Activated CD8-positive, alpha-beta T cell treated with anti-CD3 and anti-CD28 coated beads for 36 hours (primary cell): Measurements from ENCODE around the gene PGM5. TPM values are rescaled to one million over a fixed set of nuclear protein-coding genes. Genes with fewer than 3 reads are reported as not detected.

Experiments
- ATAC-seq: fragments of 200-7000 bp; cut with Tn5 transposase; one replicate; pipeline ENCODE4 v1.10.0; 2021; ENCODE audit warnings: mild to moderate bottlenecking, moderate library complexity
- CTCF ChIA-PET: fragments of 350-600 bp; sonication (Branson Sonifier 250); formaldehyde crosslinking; loops from one replicate; lab custom pipeline; 2021; ENCODE audit warnings: antibody characterized with exemption; lab: Charles Lee
- POLR2A ChIA-PET: fragments of 350-600 bp; sonication (Branson Sonifier 250); formaldehyde crosslinking; loops from one replicate; lab custom pipeline; 2021; ENCODE audit warnings: antibody characterized with exemption; lab: Charles Lee
- DNase-seq: peaks from one replicate; pipeline ENCODE4 v3.0.0-alpha.2; 2020
- H3K27ac Mint-ChIP-seq: one replicate; pipeline ENCODE4 v1.8.0; 2021; ENCODE audit warnings: mild to moderate bottlenecking, mixed read lengths
- H3K27me3 Mint-ChIP-seq: one replicate; pipeline ENCODE4 v1.8.0; 2021; ENCODE audit warnings: mixed read lengths
- H3K36me3 Mint-ChIP-seq: one replicate; pipeline ENCODE4 v1.8.0; 2021; ENCODE audit warnings: low read depth, mixed read lengths
- H3K4me1 Mint-ChIP-seq: one replicate; pipeline ENCODE4 v1.8.0; 2021; ENCODE audit warnings: low read depth, mixed read lengths
- H3K4me3 Mint-ChIP-seq: one replicate; pipeline ENCODE4 v1.8.0; 2021; ENCODE audit warnings: mild to moderate bottlenecking, moderate library complexity, mixed read lengths
- H3K9me3 Mint-ChIP-seq: one replicate; pipeline ENCODE4 v1.8.0; 2021; ENCODE audit warnings: mixed read lengths
- intact Hi-C: fragments of 100-400 bp; cut with micrococcal nuclease; formaldehyde crosslinking; loops from one replicate; pipeline ENCODE4 v1.10.0; 2022
- total RNA-seq, 2 experiments: library from RNA; stranded (reverse); gene quantifications; one replicate each; pipeline ENCODE4 v1.2.3, GENCODE V29; 2021
- TF ChIP-seq, protein P1 (sequence below): fragments of 200-600 bp; IDR thresholded peaks from one replicate; pipeline ENCODE4 v1.8.0; 2022; ENCODE audit warnings: antibody characterized with exemption, mild to moderate bottlenecking

The PGM5 gene
- total RNA-seq, 2 experiments from 2014 or later: not detected

DNA sequence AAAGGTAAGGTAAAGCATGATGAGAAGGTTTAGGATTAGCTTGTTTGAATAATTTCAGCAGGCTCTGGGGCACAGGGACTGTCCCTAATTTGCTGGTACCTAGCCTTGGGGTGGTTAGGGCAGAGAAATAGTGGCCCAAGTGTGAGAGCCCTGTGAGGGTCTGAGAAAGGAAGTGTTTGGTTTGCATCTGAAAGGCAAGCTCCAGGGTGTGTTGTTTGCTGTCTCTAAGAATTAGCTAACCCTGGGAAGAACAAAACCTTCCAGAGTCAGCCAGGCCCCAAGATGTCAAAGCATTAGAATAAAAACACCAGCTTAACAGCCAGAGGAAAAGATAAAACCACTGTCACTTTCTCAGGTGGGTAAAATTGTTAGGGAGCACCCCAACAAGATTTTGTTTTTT is 153.3 kb downstream of the PGM5 start:
- CTCF ChIA-PET: no interaction called here
- no peaks in the 10 kb centered on the region for H3K27me3 Mint-ChIP-seq
- POLR2A ChIA-PET: no interaction called here
- no peak overlapping the region for H3K4me3 Mint-ChIP-seq
- H3K9me3 Mint-ChIP-seq: no peaks in the 10 kb centered on the region
- no peak for ATAC-seq
- H3K36me3 Mint-ChIP-seq: no peaks in the 10 kb centered on the region
- intact Hi-C loops: no loop called here
- DNase-seq: no peak
- TF ChIP-seq, protein P1, sequence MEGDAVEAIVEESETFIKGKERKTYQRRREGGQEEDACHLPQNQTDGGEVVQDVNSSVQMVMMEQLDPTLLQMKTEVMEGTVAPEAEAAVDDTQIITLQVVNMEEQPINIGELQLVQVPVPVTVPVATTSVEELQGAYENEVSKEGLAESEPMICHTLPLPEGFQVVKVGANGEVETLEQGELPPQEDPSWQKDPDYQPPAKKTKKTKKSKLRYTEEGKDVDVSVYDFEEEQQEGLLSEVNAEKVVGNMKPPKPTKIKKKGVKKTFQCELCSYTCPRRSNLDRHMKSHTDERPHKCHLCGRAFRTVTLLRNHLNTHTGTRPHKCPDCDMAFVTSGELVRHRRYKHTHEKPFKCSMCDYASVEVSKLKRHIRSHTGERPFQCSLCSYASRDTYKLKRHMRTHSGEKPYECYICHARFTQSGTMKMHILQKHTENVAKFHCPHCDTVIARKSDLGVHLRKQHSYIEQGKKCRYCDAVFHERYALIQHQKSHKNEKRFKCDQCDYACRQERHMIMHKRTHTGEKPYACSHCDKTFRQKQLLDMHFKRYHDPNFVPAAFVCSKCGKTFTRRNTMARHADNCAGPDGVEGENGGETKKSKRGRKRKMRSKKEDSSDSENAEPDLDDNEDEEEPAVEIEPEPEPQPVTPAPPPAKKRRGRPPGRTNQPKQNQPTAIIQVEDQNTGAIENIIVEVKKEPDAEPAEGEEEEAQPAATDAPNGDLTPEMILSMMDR: no peak
- H3K4me1 Mint-ChIP-seq: no peaks in the 10 kb centered on the region
- H3K27ac Mint-ChIP-seq: no peak overlapping the region

DNA sequence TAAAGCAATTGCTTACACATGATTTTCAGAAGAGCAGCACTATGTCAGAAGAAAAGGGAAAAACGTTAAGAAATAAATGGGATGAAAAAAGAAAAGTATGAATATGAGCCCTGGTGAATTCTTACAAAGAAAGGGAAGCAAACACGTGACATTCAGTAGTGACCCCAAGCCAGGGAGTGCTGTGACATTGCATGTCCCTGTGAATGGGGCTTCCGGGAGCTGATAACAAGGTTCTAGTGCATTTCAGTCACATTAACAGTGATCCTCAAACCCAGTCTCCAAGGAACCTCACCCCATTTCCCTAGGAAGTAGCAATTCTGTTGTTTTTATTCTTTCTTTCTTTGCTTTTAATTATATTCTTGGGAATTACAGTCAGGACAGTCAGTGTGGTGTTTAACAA is 157.0 kb downstream of the PGM5 start:
- TF ChIP-seq, protein P1: no peak
- intact Hi-C loops: no loop called here
- Mint-ChIP-seq H3K9me3 (peaks cover 2% of the 10 kb centered on the region), H3K4me3 (no peak overlapping the region), H3K27ac (no peak overlapping the region), H3K4me1 (no peaks in the 10 kb centered on the region), H3K27me3 (peaks cover 7% of the 10 kb centered on the region), H3K36me3 (no peaks in the 10 kb centered on the region)
- ChIA-PET CTCF (no interaction called here), POLR2A (no interaction called here)
- ATAC-seq (no peak), DNase-seq (no peak)

DNA sequence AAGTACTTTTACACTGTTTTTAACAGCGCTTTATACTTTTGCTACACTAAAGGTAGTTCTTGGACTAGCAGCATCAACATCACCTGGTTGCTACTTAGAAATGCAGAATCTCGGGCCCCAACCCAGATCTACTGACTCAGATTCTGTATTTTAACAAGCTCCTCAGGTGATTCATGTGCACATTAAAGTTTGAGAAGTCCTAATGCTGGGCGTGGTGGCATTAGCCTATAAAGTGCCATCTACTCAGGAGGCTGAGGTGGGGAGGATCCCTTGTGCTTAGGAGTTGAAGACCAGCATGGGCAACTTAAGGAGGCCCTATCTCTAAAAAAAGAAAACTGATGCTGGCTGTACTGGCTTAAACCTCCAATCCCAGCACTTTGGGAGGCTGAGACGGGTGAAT is 157.6 kb downstream of the PGM5 start:
- intact Hi-C loops: no loop called here
- TF ChIP-seq, protein P1: no peak
- POLR2A ChIA-PET: no interaction called here
- ATAC-seq (no peak), DNase-seq (no peak)
- Mint-ChIP-seq H3K27ac (no peak overlapping the region), H3K27me3 (peaks cover 9% of the 10 kb centered on the region), H3K4me3 (no peak overlapping the region), H3K4me1 (no peaks in the 10 kb centered on the region), H3K36me3 (no peaks in the 10 kb centered on the region), H3K9me3 (peaks cover 2% of the 10 kb centered on the region)
- CTCF ChIA-PET: no interaction called here

DNA sequence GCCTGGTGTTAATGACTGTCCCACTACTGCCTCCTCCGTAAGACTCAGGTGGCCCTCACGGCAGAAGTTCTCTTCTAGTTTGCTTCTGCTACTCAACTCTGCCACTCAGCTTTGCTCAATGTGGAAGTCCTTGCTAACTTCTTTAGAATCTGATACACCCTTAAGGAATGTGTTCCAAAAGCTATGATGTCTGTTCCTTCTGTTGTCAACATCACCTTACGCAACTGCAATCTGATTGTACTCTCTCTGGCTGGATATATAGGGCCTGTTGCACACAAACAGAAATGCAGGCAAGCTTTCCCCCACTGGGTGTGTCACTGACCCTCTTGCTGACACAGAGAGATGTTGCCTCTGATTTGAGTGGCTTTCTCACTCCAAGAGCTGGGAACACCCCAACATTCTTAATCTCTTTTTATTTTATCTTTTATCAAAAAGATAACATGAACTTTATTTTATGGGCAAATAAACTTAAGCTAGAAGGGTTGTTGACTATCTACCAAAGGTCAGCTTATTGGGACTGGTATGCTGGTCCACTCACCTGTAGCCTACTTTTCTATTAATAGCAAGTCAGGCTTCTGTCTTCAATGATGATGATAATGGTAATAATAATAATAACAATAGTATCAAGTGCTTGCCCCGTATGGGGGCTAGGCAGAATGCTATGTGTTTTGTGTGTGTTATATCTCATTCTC is 159.1 kb downstream of the PGM5 start:
- Mint-ChIP-seq H3K9me3 (peaks cover 2% of the 10 kb centered on the region), H3K27me3 (peaks cover 9% of the 10 kb centered on the region), H3K36me3 (no peaks in the 10 kb centered on the region), H3K4me3 (no peak overlapping the region), H3K27ac (no peak overlapping the region), H3K4me1 (no peaks in the 10 kb centered on the region)
- TF ChIP-seq, protein P1: no peak
- DNase-seq (no peak), ATAC-seq (no peak)
- CTCF ChIA-PET: no interaction called here
- POLR2A ChIA-PET: no interaction called here
- intact Hi-C loops: no loop called here

DNA sequence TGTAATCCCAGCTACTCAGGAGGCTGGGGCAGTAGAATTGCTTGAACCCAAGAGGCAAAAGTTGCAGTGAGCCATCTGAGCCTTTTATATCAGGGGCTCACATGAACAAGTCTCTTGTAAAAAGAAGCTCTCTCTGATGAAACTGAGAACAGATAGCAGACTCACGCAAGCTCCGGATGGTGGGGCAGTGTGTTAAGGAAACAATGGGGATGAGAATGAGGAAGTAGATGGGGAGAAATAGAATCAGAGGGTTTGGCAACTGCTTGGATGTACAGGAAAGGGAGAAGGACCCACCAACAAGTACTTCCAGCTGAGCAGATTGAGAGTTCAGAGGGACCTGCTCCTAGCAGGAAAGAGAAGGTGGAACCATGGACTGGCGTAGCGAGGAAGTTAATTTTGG is 165.7 kb downstream of the PGM5 start:
- Mint-ChIP-seq H3K27me3 (peaks cover 9% of the 10 kb centered on the region), H3K9me3 (peaks cover 2% of the 10 kb centered on the region), H3K36me3 (no peaks in the 10 kb centered on the region), H3K27ac (no peak overlapping the region), H3K4me1 (no peaks in the 10 kb centered on the region), H3K4me3 (no peak overlapping the region)
- intact Hi-C loops: no loop called here
- ChIA-PET CTCF (interaction anchor here (1.4 kb wide), 1 partner anchor 38 kb away, joined by 3 read pairs; no protein-coding TSS in a partner anchor), POLR2A (no interaction called here)
- TF ChIP-seq, protein P1: no peak
- no peak for DNase-seq
- no peak for ATAC-seq
